HG03457 (cell line): Measurements from ENCODE around the gene FOXL1.

Source experiments
- ATAC-seq: cut with Tn5 transposase; IDR thresholded peaks from one replicate; pipeline ENCODE4 v1.9.1; 2021; ENCODE audit warnings: moderate number of reproducible peaks; ENCODE audit not compliant: unreplicated experiment

The FOXL1 gene

GRCh38 chr16:86602521-86602920 is 24.2 kb downstream of the FOXL1 start:
- ATAC-seq: no peak

DNA sequence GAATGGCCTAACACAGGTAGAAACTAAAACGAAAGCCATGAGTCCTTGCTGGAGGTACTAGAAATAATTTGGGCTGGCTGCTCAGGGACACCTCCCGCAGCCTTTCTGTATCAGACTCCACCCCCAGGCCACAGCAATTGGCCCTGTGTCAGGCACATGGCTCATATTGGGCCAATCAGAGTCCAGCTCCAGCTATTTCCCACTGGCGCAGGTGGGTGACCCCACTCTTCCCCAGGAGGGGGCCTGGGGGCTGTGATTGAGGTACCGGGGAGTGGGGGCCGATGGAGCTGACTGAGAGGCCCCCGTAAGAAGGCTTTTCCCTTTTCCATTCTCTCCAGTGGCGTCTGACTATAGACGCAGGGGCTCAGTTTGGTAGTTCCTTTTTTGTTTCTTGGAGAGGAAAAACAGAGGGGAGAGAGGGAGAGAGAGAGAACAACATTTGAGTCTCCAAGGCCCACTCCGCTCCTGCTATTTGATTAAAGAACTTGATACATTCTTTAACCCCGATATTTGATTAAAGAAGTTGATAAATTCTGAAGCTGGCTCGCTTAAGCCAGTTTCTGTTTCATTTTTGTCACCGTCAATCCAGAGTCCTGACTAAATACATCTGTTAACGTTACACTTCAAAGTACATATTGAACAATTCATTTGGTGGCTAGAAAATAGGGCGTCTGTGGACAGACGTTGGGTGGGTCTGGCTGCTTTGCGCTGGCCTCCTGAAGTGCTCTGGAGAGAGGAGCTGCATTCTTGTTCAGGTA is 26.3 kb downstream of the FOXL1 start:
- no peak for ATAC-seq

GRCh38 chr16:86605950-86606349 is 27.6 kb downstream of the FOXL1 start:
- ATAC-seq: no peak

- no peak for ATAC-seq
Measured at GRCh38 chr16:86608301-86608747, 30.0 kb downstream of the FOXL1 start.

DNA sequence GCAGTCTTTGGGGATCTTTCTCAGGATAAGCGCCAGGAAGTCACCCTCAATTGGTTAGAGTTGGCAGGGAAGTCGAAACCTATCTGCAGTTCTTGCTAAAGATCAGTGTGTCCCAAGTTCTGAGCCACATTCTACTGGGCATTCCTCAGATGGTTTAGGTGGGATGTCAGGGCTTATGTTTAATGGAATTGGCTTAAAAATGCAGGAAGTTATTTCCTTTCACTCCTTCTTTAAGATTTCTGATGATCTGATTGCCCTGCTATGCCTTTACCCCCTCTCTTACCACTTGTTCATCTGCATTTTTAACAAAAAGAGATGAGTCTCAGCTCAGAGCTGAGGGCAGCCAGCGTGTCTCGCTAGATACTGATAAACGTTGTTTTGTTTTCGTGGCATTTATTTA is 30.8 kb downstream of the FOXL1 start:
- ATAC-seq: no peak

DNA sequence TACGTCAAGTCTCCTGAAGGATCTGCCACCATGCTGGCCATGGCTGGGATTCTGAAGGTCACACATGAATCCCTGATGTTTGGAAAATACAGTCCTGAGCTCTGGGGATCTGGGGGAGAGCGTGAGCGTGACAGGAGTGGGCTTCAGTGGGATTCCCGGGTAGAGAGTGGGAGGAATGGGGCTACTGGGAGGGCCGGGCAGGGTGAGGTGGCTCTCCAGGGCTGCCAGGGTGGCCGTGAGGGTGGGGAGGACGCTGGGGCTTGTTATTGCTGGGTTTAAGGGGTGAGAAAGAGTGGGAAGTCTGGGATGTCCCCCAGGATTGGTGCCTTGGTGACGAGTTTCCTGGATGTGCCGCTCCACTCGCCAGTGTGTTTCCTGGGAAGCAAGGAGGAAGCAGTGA is 31.3 kb downstream of the FOXL1 start:
- no peak for ATAC-seq

GRCh38 chr16:86610779-86611524 is 32.6 kb downstream of the FOXL1 start:
- ATAC-seq: no peak

DNA sequence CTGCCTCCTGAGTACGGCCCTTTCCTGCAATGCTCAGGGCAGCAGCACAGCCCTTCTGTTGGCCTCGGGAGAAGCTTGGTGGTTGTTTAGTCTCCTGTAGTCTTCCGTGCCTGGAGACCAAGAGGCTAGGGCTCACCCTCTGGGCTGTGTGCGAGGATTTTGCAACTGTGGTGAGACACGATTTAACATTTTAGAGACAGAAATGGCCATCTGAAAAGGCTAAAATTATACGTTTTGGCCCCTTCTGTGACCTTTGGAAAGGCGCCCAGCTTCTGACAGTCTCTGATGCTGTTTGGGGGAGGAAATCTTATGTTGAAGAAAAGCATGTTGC is 33.1 kb downstream of the FOXL1 start:
- no peak for ATAC-seq

- ATAC-seq: no peak
Measured at GRCh38 chr16:86611941-86612340, 33.6 kb downstream of the FOXL1 start.

DNA sequence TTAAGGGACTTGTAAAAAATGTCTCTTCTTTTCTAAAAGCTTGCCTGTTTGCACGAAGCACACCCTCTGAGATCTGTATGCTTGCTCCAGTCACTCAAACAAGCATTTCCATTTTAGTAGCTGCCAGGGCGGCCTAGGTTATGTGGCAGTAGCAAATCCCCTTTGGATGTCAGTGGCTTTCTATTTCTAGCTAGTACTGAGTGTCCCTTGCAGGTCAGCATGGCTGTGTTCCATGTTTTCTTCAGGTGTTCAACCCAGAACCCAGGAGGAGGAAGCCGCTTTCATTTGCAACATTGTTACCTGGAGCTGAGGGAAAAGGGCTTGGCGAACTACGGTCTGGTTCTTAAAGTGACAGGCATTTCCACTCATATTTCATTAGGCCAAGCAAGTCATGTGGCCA is 36.4 kb downstream of the FOXL1 start:
- ATAC-seq: no peak

- no peak for ATAC-seq
Measured at GRCh38 chr16:86616906-86617305, 38.6 kb downstream of the FOXL1 start.

DNA sequence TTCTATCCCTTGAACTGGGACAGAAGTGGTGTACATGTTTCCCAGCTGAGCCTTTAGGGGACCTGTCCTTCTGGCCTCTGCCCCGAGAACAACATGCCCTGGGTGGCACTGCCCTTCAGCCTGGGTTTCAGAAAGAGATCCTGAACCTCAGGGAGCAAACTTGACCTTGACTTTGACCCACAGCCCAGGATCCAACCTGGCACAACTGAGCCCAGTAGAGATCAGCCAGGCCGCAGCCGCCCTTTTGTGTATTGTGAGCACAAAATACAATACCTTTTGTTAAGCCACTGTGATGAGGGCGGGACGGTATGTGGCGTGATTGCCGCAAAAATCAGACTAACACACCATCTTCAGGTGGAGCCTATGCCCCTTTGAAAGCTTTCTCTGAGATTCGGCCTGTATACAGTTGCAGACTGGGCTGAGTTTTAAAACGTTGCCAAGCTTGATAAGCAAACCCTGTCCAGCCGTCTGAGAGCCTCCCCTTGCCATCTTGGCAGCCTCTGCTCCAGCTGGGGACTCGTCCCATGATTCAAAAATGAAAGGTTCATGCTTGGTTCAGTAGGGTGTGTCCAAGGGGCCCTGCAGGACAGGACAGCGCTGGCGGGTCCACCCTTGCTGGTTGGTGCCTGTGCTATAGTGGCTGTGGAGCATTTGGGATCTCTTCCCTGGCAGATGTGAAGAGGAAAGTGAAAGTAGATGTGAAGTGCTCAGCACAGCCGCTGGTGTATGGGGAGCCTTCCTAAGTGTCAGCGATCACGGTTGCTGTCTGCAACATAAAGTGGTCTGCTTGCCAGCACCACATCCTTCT is 40.3 kb downstream of the FOXL1 start:
- no peak for ATAC-seq

- no peak for ATAC-seq
Measured at GRCh38 chr16:86619239-86619794, 41.0 kb downstream of the FOXL1 start.

- ATAC-seq: no peak
Measured at GRCh38 chr16:86620184-86620583, 41.8 kb downstream of the FOXL1 start.

DNA sequence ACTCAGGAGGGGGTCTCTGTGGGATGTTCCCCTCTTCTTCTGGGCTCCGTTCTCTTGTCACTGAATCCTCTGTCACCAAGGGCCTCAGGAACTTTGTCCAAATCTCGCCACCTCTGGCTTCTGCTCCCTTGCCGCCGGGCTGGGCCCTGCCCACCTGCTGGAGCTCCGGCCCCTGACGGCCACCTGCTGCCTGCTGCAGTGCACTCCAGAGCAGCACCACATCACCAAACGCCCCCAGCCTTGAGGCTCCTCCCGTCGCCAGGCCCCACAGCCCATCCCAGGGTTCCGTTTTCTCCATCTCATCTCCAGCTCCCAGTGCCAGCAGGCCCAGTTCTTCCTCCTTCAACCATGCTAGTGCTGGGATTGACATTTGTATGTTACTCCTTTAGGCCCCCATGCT is 43.6 kb downstream of the FOXL1 start:
- no peak for ATAC-seq

- no peak for ATAC-seq
Measured at GRCh38 chr16:86622700-86623615, 44.6 kb downstream of the FOXL1 start.

GRCh38 chr16:86625029-86625428 is 46.7 kb downstream of the FOXL1 start:
- ATAC-seq: no peak

DNA sequence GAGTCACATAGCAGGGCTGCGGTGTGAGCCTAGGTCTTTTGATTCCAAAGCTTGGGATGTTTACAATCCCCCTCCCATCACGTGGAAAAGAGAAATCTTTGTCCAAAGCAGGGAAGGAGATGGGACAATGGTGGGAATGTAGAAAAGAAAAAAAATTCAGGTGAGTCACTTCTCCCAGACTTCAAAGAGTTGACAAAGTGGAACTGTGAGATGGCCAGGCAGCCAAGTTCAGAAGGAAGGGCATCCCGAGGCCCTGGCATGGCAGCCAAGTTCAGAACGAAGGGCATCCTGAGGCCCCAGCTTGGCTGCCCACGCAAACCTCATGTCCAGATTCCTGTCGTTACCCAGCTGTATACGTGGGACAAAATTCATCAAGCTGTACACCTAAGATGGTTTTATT is 47.5 kb downstream of the FOXL1 start:
- no peak for ATAC-seq

- ATAC-seq: no peak
Measured at GRCh38 chr16:86626284-86626683, 47.9 kb downstream of the FOXL1 start.

- ATAC-seq: no peak
Measured at GRCh38 chr16:86626966-86627365, 48.6 kb downstream of the FOXL1 start.
